Measurements from ENCODE around the gene BCL10. TPM values are rescaled to one million over a fixed set of nuclear protein-coding genes. Genes with fewer than 3 reads are reported as not detected.

BCL10 gene
- total and polyA plus RNA-seq, 2 of the 13 experiments (the other 11 are each of a cell fraction or from before 2014, with no cell fraction given) = 3.7 to 14.1 TPM

GRCh38 chr1:85259118-85259911 is 17.1 kb downstream of the BCL10 start, which contains the start of gene C1orf52 (continued):
- no peak for TF ChIP-seq ZNF446 (CRISPR knock-in tag; IDR thresholded peaks at IDR 0.05)
- peak; percentile 80 for TF ChIP-seq ZNF687 (CRISPR knock-in tag; IDR thresholded peaks at IDR 0.05)
- TF ChIP-seq XRCC5 (optimal IDR thresholded peaks at IDR 0.05; ENCODE audit: low read length) = peak; percentile 89
- TF ChIP-seq SAFB2 (CRISPR knock-in tag; IDR thresholded peaks at IDR 0.05; ENCODE audit: borderline replicate concordance, low read depth) = no peak
- TF ChIP-seq FOSL2 (CRISPR knock-in tag; IDR thresholded peaks at IDR 0.05) = peak; percentile 62
- no peak for TF ChIP-seq RFX3 (CRISPR knock-in tag; IDR thresholded peaks at IDR 0.05)
- TF ChIP-seq PCBP1 (IDR thresholded peaks at IDR 0.05; ENCODE audit: borderline replicate concordance, low read depth, low read length) = no peak
- TF ChIP-seq ZNF83 (CRISPR knock-in tag; IDR thresholded peaks at IDR 0.05; ENCODE audit: borderline replicate concordance) = no peak
- TF ChIP-seq MAX (IDR thresholded peaks at IDR 0.05) = peak; percentile 50
- no peak for TF ChIP-seq ADNP (CRISPR knock-in tag; IDR thresholded peaks at IDR 0.05)
- no peak for TF ChIP-seq ZNF672 (CRISPR knock-in tag; IDR thresholded peaks at IDR 0.05)
- no peak for TF ChIP-seq NCOA5 (CRISPR knock-in tag; IDR thresholded peaks at IDR 0.05)
- TF ChIP-seq STAT5B (CRISPR knock-in tag; IDR thresholded peaks at IDR 0.05) = no peak
- peak; percentile 85 for TF ChIP-seq PHF20 (CRISPR knock-in tag; IDR thresholded peaks at IDR 0.05)
- no peak for TF ChIP-seq PTBP1 (IDR thresholded peaks at IDR 0.05; ENCODE audit: low read depth, low read length, poor library complexity, severe bottlenecking)
- no peak for TF ChIP-seq SMYD3 (CRISPR knock-in tag; IDR thresholded peaks at IDR 0.05)
- no peak for TF ChIP-seq RFX1 (IDR thresholded peaks at IDR 0.05)
- no peak for TF ChIP-seq NPAS2 (CRISPR knock-in tag; IDR thresholded peaks at IDR 0.05; ENCODE audit: borderline replicate concordance)
- TF ChIP-seq ZNF235 (CRISPR knock-in tag; IDR thresholded peaks at IDR 0.05; ENCODE audit: borderline replicate concordance) = no peak
- peak; percentile 67; the same call in 1 of the 2 replicates for TF ChIP-seq ZGPAT (CRISPR knock-in tag; IDR thresholded peaks at IDR 0.05)
- TF ChIP-seq ZNF607 (CRISPR knock-in tag; IDR thresholded peaks at IDR 0.05; ENCODE audit: borderline replicate concordance) = 0 out of 2 replicates have a peak, but pooled peaks have one; percentile 22
- TF ChIP-seq ELF4 (CRISPR knock-in tag; IDR thresholded peaks at IDR 0.05; ENCODE audit: borderline replicate concordance) = no peak
- TF ChIP-seq MED1 (CRISPR knock-in tag; IDR thresholded peaks at IDR 0.05) = peak; percentile 50
- TF ChIP-seq SIX4 (CRISPR knock-in tag; IDR thresholded peaks at IDR 0.05) = no peak
- no peak for TF ChIP-seq ZNF256 (CRISPR knock-in tag; conservative IDR thresholded peaks at IDR 0.05)
- TF ChIP-seq KDM5A (IDR thresholded peaks at IDR 0.05; ENCODE audit: borderline replicate concordance, low read length) = peak; percentile 66; the same call in 1 of the 2 replicates
- TF ChIP-seq RXRA (CRISPR knock-in tag; IDR thresholded peaks at IDR 0.05) = peak; percentile 39; the same call in 1 of the 2 replicates
- TF ChIP-seq ZNF792 (CRISPR knock-in tag; IDR thresholded peaks at IDR 0.05) = no peak
